Esophagus muscularis mucosa (tissue), 4 donors: ENCODE data around the gene ALDH7A1. TPM values are rescaled to one million over a fixed set of nuclear protein-coding genes. Genes with fewer than 3 reads are reported as not detected.

ENCODE experiments used
- DNase-seq: peaks from one replicate; pipeline ENCODE4 v3.0.0-alpha.2; 2017; ENCODE audit errors: extremely low spot score
- H3K27ac ChIP-seq, 4 donors: fragments of 200-600 bp; sonication (generic); replicated peaks in 1 of 4; 1 replicate in 3 of 4; 2 replicates in 1 of 4; pipeline ENCODE4 v1.5.1; 2016 to 2019; ENCODE audit warnings: mild to moderate bottlenecking in 1 of 4
- H3K27me3 ChIP-seq, 4 donors: fragments of 200-600 bp; sonication (generic); one replicate each; pipeline versions ENCODE4 v1.5.1 to v1.6.0; 2016 to 2019
- H3K36me3 ChIP-seq, 4 donors: fragments of 200-600 bp; sonication (generic); one replicate each; pipeline ENCODE4 v1.5.1; 2016 to 2019
- H3K4me1 ChIP-seq, 4 donors: fragments of 200-600 bp; sonication (generic); one replicate each; pipeline ENCODE4 v1.5.1; 2016 to 2019
- H3K4me3 ChIP-seq, 4 donors: fragments of 200-600 bp; sonication (generic); 1 replicate in 2 of 4; 2 replicates in 2 of 4; pipeline ENCODE4 v1.5.1; 2016 to 2019; ENCODE audit warnings: mild to moderate bottlenecking in 4 of 4, moderate library complexity in 1 of 4
- H3K9me3 ChIP-seq, 4 donors: fragments of 200-600 bp; sonication (generic); 1 replicate in 3 of 4; 2 replicates in 1 of 4; pipeline ENCODE4 v1.5.1; 2016 to 2019
- EP300 ChIP-seq: sonication (generic); formaldehyde crosslinking; IDR thresholded peaks from one replicate; pipeline ENCODE4 v1.6.1; 2017; ENCODE audit warnings: antibody characterized with exemption
- POLR2A ChIP-seq: fragments of 450-650 bp; IDR thresholded peaks from one replicate; pipeline ENCODE4 v1.6.1; 2017; ENCODE audit warnings: antibody characterized with exemption, moderate library complexity, mild to moderate bottlenecking, low read depth
- POLR2AphosphoS5 ChIP-seq, 2 donors: sonication (generic); formaldehyde crosslinking; IDR thresholded peaks; one replicate each; pipeline ENCODE4 v1.6.1; 2017; ENCODE audit warnings: antibody characterized with exemption in 2 of 2
- WGBS: methylation state at CpG from one replicate; pipeline ENCODE4 v1.1.5; 2018; 5-methylcytosine and 5-hydroxymethylcytosine counted together
- intact Hi-C: fragments of 100-400 bp; cut with DNase I; formaldehyde crosslinking; loops from one replicate; pipeline ENCODE4 v1.15.1; 2023
- total RNA-seq, 4 donors: library from RNA; depleted of rRNA; stranded (reverse); fragments of >200 nt; gene quantifications; one replicate each; pipeline versions ENCODE4 v1.1.0 to v1.2.1, GENCODE V29; 2016
- TF ChIP-seq, protein P1 (sequence below), 3 experiments: fragments of 200-600 bp in 2 of 3; fragments of 450-650 bp in 1 of 3; sonication (generic) in 2 of 3; IDR thresholded peaks; one replicate each; pipeline ENCODE4 v1.5.1; 2017 to 2019; ENCODE audit warnings: antibody characterized with exemption in 3 of 3, mild to moderate bottlenecking in 2 of 3, moderate library complexity in 1 of 3

Gene ALDH7A1
- total RNA-seq, result 10 to 100 TPM; 14.9 to 17.7 (median 15.5) TPM

DNA sequence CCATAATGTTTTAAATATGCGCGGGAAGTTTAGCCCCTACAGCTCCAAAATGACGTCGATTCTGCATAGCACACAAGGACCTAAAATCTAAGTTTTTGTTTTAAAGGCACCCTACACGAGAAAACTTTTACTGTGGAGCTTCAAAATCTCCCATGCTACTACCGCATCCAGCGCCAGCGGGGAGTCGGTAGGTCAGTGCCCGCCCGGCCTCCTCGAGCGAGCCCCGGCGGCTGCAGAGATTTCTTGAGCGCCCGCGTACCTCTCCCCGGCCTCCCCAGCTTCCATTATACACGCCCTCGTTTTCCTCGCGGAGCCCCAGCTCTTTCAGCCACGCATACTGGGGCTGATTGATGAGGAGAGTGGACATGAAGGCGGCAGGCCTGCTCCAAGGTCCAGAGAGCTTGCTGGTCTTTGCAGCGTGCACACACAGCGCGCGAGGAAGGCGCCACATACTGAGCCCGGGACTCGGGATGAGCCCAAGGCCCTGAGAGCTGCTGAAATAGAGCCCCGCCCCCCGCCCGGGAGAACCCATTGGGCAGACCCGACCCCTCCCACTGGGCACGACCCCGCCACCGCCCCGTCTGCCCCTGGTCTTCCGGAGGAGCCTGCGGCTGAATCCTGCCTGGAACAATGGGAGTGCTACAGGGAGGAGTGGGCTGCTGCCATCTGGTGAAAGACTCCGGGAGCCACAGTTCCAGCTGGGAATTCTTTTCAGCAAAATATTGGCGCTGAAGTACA, at the start of gene ALDH7A1:
ALDH7A1 (minus strand) TSS at position 472 of the 738 bp plus-strand sequence; CDS start at position 451, 21 bp downstream.
- Histone ChIP-seq H3K27me3 (no peaks in the 10 kb centered on the region), H3K4me1 (peaks cover 9 to 32% (median 20%) of the 10 kb centered on the region in 4 donors), H3K36me3 (peaks cover 0 to 24% (median 18%) of the 10 kb centered on the region in 4 donors), H3K9me3 (no peaks in the 10 kb centered on the region), H3K27ac (peak within 1 kb of the TSS; percentile 76 to 83 (median 80)), H3K4me3 (peak within 1 kb of the TSS; percentile 61 to 75 (median 68))
- TF ChIP-seq, protein P1, sequence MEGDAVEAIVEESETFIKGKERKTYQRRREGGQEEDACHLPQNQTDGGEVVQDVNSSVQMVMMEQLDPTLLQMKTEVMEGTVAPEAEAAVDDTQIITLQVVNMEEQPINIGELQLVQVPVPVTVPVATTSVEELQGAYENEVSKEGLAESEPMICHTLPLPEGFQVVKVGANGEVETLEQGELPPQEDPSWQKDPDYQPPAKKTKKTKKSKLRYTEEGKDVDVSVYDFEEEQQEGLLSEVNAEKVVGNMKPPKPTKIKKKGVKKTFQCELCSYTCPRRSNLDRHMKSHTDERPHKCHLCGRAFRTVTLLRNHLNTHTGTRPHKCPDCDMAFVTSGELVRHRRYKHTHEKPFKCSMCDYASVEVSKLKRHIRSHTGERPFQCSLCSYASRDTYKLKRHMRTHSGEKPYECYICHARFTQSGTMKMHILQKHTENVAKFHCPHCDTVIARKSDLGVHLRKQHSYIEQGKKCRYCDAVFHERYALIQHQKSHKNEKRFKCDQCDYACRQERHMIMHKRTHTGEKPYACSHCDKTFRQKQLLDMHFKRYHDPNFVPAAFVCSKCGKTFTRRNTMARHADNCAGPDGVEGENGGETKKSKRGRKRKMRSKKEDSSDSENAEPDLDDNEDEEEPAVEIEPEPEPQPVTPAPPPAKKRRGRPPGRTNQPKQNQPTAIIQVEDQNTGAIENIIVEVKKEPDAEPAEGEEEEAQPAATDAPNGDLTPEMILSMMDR (IDR thresholded peaks at IDR 0.05), result peak; percentile 32 to 56 (median 43)
- TF ChIP-seq POLR2A (no peak), POLR2AphosphoS5 (IDR thresholded peaks at IDR 0.05) (peak; percentile 43 to 77), EP300 (no peak)
- WGBS, result 5% methylated on average over 38 of the region's 44 CpGs
- peak; percentile 96 for DNase-seq
- intact Hi-C loops, result loop anchor here (5.0 kb wide), 1 partner anchor 53 kb away; no protein-coding TSS in a partner anchor

DNA sequence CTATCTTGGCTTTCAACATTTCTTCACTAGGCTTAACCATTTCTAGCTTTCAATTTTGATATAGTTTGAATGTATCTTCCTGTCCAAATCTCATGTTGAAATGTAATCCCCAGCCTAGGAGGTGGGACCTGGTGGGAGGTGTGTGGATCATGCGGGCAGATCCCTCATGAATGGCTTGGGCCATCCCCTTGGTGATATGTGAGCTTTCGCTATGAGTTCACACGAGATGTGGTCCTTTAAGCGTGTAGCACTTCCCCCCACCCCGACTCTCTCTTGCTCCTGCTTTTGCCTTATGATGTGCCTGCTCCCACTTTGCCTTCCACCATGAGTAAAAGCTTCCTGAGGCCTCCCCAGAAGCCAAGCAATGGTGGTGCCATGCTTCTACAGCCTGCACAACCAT, 46.4 kb upstream of the ALDH7A1 start:
- TF ChIP-seq POLR2A, result no peak
- TF ChIP-seq, protein P1 (IDR thresholded peaks at IDR 0.05), result no peak
- TF ChIP-seq EP300, result no peak
- TF ChIP-seq POLR2AphosphoS5 (IDR thresholded peaks at IDR 0.05), result no peak
- no peak for DNase-seq
- intact Hi-C loops, result no loop called here
- Histone ChIP-seq H3K27ac (no peak overlapping the region), H3K36me3 (no peaks in the 10 kb centered on the region), H3K4me3 (no peak overlapping the region), H3K9me3 (peaks cover 0 to 9% (median 4%) of the 10 kb centered on the region in 4 donors), H3K27me3 (no peaks in the 10 kb centered on the region), H3K4me1 (no peaks in the 10 kb centered on the region)
- 96% methylated on average over 5 of the region's 5 CpGs for WGBS

DNA sequence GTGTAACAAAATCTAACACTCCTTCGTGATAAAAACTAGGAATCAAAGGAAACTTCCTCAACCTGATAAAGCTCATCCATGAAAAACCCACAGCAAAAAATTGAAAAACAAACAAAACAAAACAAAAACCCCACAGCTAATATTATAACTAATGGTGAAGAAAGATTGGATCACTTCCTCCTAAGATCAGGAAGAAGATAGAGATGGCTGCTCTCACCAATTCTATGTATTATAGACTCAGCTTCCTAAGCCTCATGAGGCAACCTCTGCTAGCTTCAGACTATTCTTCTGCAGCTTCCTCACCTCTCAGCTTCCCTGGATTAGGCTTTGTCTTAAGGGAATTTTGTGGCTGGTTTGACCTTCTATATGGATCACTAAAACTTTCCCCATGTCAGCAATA, 45.8 kb upstream of the ALDH7A1 start:
- Histone ChIP-seq H3K36me3 (no peaks in the 10 kb centered on the region), H3K4me3 (no peak overlapping the region), H3K9me3 (peaks cover 0 to 9% (median 4%) of the 10 kb centered on the region in 4 donors), H3K27ac (no peak overlapping the region), H3K27me3 (no peaks in the 10 kb centered on the region), H3K4me1 (no peaks in the 10 kb centered on the region)
- no peak for DNase-seq
- TF ChIP-seq, protein P1 (IDR thresholded peaks at IDR 0.05), result no peak
- TF ChIP-seq POLR2A, result no peak
- TF ChIP-seq EP300, result no peak
- TF ChIP-seq POLR2AphosphoS5 (IDR thresholded peaks at IDR 0.05), result no peak
- intact Hi-C loops, result no loop called here
- 77% methylated on average over 1 of the region's 1 CpG for WGBS

DNA sequence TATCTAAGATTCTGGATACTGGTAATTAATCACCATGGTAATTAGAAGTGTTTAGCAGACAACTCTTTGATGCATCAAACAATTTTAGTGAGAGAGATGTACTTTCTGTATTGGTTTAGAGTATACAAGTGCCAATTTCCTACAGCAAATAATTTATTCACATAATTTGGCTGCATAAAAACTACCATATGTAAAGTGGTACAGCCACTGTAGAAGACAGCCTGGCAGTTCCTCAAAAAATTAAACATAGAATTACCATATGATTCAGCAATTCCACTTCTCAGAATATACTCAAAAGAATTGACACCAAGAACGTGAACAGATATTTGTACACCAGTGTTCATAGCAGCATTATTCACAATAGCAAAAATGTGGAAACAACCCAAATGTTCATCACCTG, 41.9 kb upstream of the ALDH7A1 start:
- intact Hi-C loops, result no loop called here
- 78% methylated on average over 1 of the region's 1 CpG for WGBS
- DNase-seq, result no peak
- H3K27ac ChIP-seq, result no peak overlapping the region
- no peak overlapping the region for H3K4me3 ChIP-seq
- H3K36me3 ChIP-seq, result no peaks in the 10 kb centered on the region
- no peaks in the 10 kb centered on the region for H3K4me1 ChIP-seq
- H3K9me3 ChIP-seq, result no peaks in the 10 kb centered on the region
- no peaks in the 10 kb centered on the region for H3K27me3 ChIP-seq
- TF ChIP-seq EP300, result no peak
- no peak for TF ChIP-seq POLR2AphosphoS5 (IDR thresholded peaks at IDR 0.05)
- TF ChIP-seq, protein P1 (IDR thresholded peaks at IDR 0.05), result no peak
- no peak for TF ChIP-seq POLR2A

DNA sequence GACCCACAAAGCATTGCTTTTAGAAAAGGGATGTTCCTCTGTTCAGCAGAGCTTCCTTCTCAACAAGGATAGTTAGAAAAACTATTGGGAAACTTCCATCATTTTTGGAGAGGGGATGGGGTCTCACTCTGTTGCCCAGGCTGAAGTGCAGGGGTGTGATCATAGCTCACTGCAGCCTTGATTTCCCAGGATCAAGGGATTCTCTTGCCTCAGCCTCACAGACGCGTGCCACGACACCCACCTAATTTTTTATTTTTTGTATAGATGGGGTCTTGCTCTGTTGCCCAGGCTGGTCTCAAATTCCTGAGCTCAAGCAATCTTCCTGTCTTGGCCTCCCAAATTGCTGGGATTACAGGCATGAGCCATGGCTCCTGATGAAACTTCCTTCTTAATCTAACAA, 40.6 kb upstream of the ALDH7A1 start:
- TF ChIP-seq, protein P1 (IDR thresholded peaks at IDR 0.05), result no peak
- TF ChIP-seq EP300, result no peak
- TF ChIP-seq POLR2A, result no peak
- TF ChIP-seq POLR2AphosphoS5 (IDR thresholded peaks at IDR 0.05), result no peak
- intact Hi-C loops, result no loop called here
- WGBS, result 92% methylated on average over 3 of the region's 3 CpGs

More for the DNA sequence above, 40.6 kb upstream of the ALDH7A1 start:
- Histone ChIP-seq H3K27me3 (no peaks in the 10 kb centered on the region), H3K9me3 (no peaks in the 10 kb centered on the region), H3K4me3 (no peak overlapping the region), H3K27ac (no peak overlapping the region), H3K36me3 (no peaks in the 10 kb centered on the region), H3K4me1 (no peaks in the 10 kb centered on the region)
- DNase-seq, result no peak
